C4-2B (cell line): ENCODE data around the gene TPRN.

Experiments
- CTCF ChIP-seq: fragments of 450-650 bp; conservative IDR thresholded peaks from 2 replicates; pipeline ENCODE4 v1.5.1; 2017; ENCODE audit warnings: mild to moderate bottlenecking
- ZFX ChIP-seq: fragments of 450-650 bp; IDR thresholded peaks from 2 replicates; pipeline ENCODE4 v1.6.1; 2017

- TF ChIP-seq CTCF (no peak), ZFX (no peak)
Observed at GRCh38 chr9:137147091-137147792, 53.3 kb downstream of the TPRN start.
